ENCODE results near the gene CMTM7.

DNA sequence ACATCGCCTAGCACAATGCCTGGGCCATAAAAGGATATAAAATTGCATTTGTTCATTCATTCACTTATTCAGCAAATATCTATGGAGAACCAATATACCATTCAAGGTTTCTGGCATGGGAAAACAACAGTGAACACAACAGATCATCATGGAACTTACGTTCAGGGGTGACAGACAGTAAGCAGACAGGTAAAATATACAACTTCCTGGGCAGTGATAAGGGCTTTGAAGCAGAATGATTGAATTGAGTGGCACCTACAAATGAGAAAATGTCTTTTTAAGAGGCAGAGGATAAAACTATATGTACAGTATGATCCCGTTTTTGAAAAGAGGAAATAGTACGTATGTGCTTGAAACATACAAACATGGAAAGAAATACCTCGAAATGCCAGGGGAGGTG, 39.2 kb downstream of the CMTM7 start:
- TF ChIP-seq, protein P1, sequence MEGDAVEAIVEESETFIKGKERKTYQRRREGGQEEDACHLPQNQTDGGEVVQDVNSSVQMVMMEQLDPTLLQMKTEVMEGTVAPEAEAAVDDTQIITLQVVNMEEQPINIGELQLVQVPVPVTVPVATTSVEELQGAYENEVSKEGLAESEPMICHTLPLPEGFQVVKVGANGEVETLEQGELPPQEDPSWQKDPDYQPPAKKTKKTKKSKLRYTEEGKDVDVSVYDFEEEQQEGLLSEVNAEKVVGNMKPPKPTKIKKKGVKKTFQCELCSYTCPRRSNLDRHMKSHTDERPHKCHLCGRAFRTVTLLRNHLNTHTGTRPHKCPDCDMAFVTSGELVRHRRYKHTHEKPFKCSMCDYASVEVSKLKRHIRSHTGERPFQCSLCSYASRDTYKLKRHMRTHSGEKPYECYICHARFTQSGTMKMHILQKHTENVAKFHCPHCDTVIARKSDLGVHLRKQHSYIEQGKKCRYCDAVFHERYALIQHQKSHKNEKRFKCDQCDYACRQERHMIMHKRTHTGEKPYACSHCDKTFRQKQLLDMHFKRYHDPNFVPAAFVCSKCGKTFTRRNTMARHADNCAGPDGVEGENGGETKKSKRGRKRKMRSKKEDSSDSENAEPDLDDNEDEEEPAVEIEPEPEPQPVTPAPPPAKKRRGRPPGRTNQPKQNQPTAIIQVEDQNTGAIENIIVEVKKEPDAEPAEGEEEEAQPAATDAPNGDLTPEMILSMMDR (IDR thresholded peaks at IDR 0.05) = no peak
- no peak for TF ChIP-seq POLR2A (IDR thresholded peaks at IDR 0.05)

Data from thyroid gland (tissue), 4 donors.